ENCODE results near the gene INVS. TPM values are rescaled to one million over a fixed set of nuclear protein-coding genes. Genes with fewer than 3 reads are reported as not detected.

Gene INVS
- total RNA-seq, 2 experiments from 2014 or later = 18.0 to 20.4 TPM

GRCh38 chr9:100082782-100083181 lies 16.3 kb upstream of the INVS start:
- no peaks in the 10 kb centered on the region for H3K9me3 Mint-ChIP-seq
- POLR2A ChIA-PET = interaction anchor here (1.5 kb wide), 1 partner anchor 17 kb away, joined by 6 read pairs; the partner anchor contains the start of gene INVS
- no peak for DNase-seq
- no peaks in the 10 kb centered on the region for H3K27me3 Mint-ChIP-seq
- CTCF ChIA-PET = interaction anchor here (1.3 kb wide), 1 partner anchor 12 kb away, joined by 4 read pairs; no protein-coding TSS in a partner anchor
- H3K36me3 Mint-ChIP-seq (ENCODE audit: low read depth) = peaks cover 4% of the 10 kb centered on the region
- H3K4me1 Mint-ChIP-seq (ENCODE audit: low read depth) = peaks cover 66% of the 10 kb centered on the region
- no peak for ATAC-seq
- intact Hi-C loops (cut with micrococcal nuclease) = no loop called here
- no peak overlapping the region for H3K4me3 Mint-ChIP-seq
- no peak for TF ChIP-seq CTCF (IDR thresholded peaks at IDR 0.05)
- H3K27ac Mint-ChIP-seq = no peak overlapping the region

GRCh38 chr9:100083448-100084127 lies 15.5 kb upstream of the INVS start:
- CTCF ChIA-PET = interaction anchor here (0.9 to 1.3 kb wide), 3 partner anchors 12 to 273 kb away, joined by 3 to 4 read pairs (median 4); no protein-coding TSS in a partner anchor
- DNase-seq (no peak), ATAC-seq (peak; percentile 70)
- Mint-ChIP-seq H3K27ac (peak overlapping the region; percentile 47), H3K27me3 (no peaks in the 10 kb centered on the region), H3K4me1 (ENCODE audit: low read depth) (peaks cover 74% of the 10 kb centered on the region), H3K4me3 (no peak overlapping the region), H3K9me3 (no peaks in the 10 kb centered on the region), H3K36me3 (ENCODE audit: low read depth) (peaks cover 4% of the 10 kb centered on the region)
- POLR2A ChIA-PET = interaction anchor here (1.5 kb wide), 1 partner anchor 16 kb away, joined by 6 read pairs; the partner anchor contains the start of gene INVS
- TF ChIP-seq CTCF (IDR thresholded peaks at IDR 0.05) = no peak
- intact Hi-C loops (cut with micrococcal nuclease) = no loop called here

GRCh38 chr9:100084128-100084453 lies 15.0 kb upstream of the INVS start:
- no peak for DNase-seq
- no peak for ATAC-seq
- peaks cover under 1% of the 10 kb centered on the region for H3K36me3 Mint-ChIP-seq (ENCODE audit: low read depth)
- peak overlapping the region; percentile 47 for H3K27ac Mint-ChIP-seq
- H3K9me3 Mint-ChIP-seq = no peaks in the 10 kb centered on the region
- no peak for TF ChIP-seq CTCF (IDR thresholded peaks at IDR 0.05)
- peaks cover 74% of the 10 kb centered on the region for H3K4me1 Mint-ChIP-seq (ENCODE audit: low read depth)
- ChIA-PET CTCF (interaction anchor here (0.9 to 1.3 kb wide), 3 partner anchors 11 to 273 kb away, joined by 3 to 4 read pairs (median 4); no protein-coding TSS in a partner anchor), POLR2A (interaction anchor here (0.9 to 1.5 kb wide), 2 partner anchors 14 to 16 kb away, joined by 3 to 6 read pairs; partner anchors contain the start of gene INVS)
- H3K4me3 Mint-ChIP-seq = no peak overlapping the region
- H3K27me3 Mint-ChIP-seq = no peaks in the 10 kb centered on the region
- intact Hi-C loops (cut with micrococcal nuclease) = no loop called here

- H3K27me3 Mint-ChIP-seq = no peaks in the 10 kb centered on the region
- H3K27ac Mint-ChIP-seq = peak overlapping the region; percentile 39
- ATAC-seq (peak; percentile 74), DNase-seq (no peak)
- H3K9me3 Mint-ChIP-seq = no peaks in the 10 kb centered on the region
- no peaks in the 10 kb centered on the region for H3K36me3 Mint-ChIP-seq (ENCODE audit: low read depth)
- intact Hi-C loops (cut with micrococcal nuclease) = no loop called here
- ChIA-PET CTCF (interaction anchor here (1.1 kb wide), 1 partner anchor 13 kb away, joined by 4 read pairs; no protein-coding TSS in a partner anchor), POLR2A (interaction anchor here (0.6 to 0.9 kb wide), 2 partner anchors 10 to 13 kb away, joined by 3 read pairs; no protein-coding TSS in a partner anchor)
- TF ChIP-seq CTCF (IDR thresholded peaks at IDR 0.05) = no peak
- no peak overlapping the region for H3K4me3 Mint-ChIP-seq
- peaks cover 75% of the 10 kb centered on the region for H3K4me1 Mint-ChIP-seq (ENCODE audit: low read depth)
Measured at GRCh38 chr9:100084734-100085133, 14.3 kb upstream of the INVS start.

- Mint-ChIP-seq H3K4me3 (no peak overlapping the region), H3K27ac (peak overlapping the region; percentile 31), H3K36me3 (ENCODE audit: low read depth) (no peaks in the 10 kb centered on the region), H3K9me3 (no peaks in the 10 kb centered on the region), H3K27me3 (no peaks in the 10 kb centered on the region), H3K4me1 (ENCODE audit: low read depth) (peaks cover 73% of the 10 kb centered on the region)
- DNase-seq = no peak
- ATAC-seq = no peak
- intact Hi-C loops (cut with micrococcal nuclease) = no loop called here
- CTCF ChIA-PET = interaction anchor here (1.2 kb wide), 1 partner anchor 173 kb away, joined by 3 read pairs; no protein-coding TSS in a partner anchor
- POLR2A ChIA-PET = no interaction called here
- TF ChIP-seq CTCF (IDR thresholded peaks at IDR 0.05) = no peak
Measured at GRCh38 chr9:100086097-100086635, 12.9 kb upstream of the INVS start.

Measured in activated CD8-positive, alpha-beta T cell treated with anti-CD3 and anti-CD28 coated beads for 36 hours (primary cell).